Forelimb muscle (tissue), 1 donor: ENCODE data around the gene NANOS2. TPM values are rescaled to one million over a fixed set of nuclear protein-coding genes. Genes with fewer than 3 reads are reported as not detected.
"Not testable (repeated sequence)": the region's sequence is repeated elsewhere in the genome, so short reads cannot be mapped to it uniquely, and the experiment has no call there.

ENCODE experiments used
- DNase-seq: peaks from one replicate; pipeline ENCODE4 v3.0.0-alpha.2; 2013; ENCODE audit warnings: low read depth
- polyA plus RNA-seq: library from polyadenylated mRNA; unstranded; fragments of 120-200 nt; gene quantifications from one replicate; pipeline ENCODE4 v1.2.1, GENCODE V29; 2013; ENCODE audit not compliant: insufficient read length

Gene NANOS2
- polyA plus RNA-seq, 1 donor, result not detected

DNA sequence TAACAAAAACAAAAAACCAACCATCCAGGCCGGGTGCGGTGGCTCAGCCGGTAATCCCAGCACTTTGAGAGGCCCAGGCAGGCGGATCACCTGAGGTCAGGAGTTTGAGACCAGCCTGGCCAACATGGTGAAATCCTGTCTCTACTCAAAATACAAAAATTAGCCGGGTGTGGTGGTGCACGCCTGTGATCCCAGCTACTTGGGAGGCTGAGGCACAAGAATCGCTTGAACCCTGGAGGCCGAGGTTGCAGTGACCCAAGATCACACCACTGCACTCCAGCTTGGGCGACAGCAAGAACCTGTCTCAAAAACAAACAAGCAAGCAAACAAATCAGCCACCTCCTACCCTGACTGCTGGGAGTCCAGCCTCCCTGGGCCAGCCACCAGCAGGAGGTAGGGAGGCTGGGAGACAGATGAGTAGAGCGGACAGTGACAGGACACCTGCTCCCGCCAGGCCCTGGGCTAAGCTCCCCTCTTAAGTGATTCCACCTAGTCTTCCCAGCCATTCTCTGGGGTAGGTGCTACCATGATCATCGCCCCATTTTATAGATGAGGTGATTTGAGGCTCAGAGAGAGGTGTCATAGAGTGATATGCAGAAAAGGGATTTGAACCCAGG lies 18.5 kb downstream of the NANOS2 start:
- not testable (repeated sequence) for DNase-seq

DNA sequence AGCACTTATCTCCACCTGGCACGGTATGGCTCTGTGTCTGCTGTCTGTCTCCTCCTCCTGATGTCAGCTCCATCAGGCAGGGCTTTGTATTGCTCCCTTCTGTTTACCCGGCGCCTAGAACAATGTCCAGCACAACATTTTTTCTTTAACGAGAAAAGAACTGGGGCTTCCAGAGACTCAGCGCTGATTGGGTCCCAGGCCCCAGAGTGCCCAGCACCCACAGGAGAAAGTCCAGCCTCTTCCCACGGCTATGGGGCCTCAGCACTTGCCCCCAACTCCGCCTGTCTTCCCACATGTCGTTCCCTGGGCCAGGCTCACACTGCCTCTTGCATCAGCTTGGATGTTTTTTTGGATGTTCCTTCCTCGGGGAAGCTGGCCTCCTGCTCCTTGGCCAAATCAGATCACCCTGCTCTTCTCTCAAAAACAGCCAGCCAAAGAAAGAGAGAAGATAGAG lies 19.0 kb downstream of the NANOS2 start:
- no peak for DNase-seq

DNA sequence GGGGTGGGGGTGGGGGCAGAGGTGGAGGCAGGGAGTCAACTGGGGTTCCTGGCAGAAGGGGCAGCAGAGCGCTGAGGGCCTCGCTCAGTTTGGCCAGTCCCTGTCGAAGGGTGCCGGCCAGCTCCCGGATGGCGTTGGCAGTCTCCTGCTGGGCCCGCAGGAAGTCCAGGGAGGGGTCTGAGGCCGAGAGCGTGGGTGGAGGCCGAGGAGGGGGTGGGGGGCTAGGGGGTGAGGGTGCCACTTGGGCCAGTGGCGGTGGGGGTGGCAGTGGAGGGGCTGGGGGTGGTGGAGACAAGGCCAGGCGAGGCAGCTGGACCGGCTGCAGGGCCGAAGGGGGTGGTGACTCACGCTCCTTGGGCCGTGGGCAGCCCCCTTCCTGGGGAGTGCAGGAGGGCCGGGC lies 23.7 kb downstream of the NANOS2 start:
- no peak for DNase-seq

DNA sequence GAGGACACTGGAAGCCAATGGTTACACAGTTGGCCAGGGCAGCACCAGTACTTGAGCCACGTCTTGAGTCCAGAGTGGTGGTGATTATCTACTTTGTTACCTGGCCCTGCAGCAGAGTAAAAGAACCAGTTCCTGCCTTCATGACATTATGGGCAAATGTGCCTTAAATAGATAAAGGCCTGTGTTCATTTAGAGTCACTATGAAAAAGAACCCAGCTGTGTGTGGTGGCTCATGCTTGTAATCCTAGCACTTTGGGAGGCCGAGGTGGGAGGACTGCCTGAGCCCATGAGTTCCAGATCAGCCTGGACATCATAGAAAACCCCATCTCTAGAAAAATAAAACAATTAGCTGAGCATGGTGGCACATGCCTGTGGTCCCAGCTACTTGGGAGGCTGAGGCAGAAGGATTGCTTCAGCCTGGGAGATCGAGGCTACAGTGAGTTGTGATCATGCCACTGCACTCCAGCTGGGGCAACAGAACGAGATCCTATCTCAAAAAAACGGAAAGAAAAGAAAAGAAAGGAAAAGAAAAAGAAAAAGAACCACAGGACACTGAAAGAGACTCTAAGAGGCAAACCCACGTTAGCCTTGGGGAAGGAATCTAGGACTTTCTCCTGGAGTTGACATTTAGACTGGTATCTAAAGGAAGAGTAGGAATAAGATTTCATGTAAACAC lies 25.2 kb downstream of the NANOS2 start:
- DNase-seq, result no peak

DNA sequence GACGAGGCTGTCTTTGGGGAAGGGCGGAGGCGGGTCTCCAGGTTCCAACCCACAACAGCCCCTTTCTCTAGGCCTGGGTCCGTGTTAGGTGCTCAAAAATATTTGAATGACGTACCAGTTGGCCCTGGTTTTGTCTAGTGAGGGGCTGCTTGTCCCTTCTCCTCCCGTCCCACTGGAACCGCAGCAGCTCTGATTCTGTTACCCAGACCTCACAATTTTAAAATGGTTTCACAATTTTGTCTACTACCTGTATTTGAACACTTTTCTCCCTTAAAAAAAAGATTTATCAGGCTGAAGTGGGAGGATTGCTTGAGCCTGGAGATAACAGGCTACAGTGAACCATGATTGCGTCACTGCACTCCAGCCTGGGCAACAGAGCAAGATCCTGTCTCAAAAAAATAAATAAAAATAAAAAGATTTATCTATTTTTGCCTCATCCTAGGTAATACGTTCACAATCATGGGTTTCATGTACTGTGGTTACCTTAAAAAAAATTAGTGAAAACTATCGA lies 27.3 kb downstream of the NANOS2 start:
- no peak for DNase-seq

DNA sequence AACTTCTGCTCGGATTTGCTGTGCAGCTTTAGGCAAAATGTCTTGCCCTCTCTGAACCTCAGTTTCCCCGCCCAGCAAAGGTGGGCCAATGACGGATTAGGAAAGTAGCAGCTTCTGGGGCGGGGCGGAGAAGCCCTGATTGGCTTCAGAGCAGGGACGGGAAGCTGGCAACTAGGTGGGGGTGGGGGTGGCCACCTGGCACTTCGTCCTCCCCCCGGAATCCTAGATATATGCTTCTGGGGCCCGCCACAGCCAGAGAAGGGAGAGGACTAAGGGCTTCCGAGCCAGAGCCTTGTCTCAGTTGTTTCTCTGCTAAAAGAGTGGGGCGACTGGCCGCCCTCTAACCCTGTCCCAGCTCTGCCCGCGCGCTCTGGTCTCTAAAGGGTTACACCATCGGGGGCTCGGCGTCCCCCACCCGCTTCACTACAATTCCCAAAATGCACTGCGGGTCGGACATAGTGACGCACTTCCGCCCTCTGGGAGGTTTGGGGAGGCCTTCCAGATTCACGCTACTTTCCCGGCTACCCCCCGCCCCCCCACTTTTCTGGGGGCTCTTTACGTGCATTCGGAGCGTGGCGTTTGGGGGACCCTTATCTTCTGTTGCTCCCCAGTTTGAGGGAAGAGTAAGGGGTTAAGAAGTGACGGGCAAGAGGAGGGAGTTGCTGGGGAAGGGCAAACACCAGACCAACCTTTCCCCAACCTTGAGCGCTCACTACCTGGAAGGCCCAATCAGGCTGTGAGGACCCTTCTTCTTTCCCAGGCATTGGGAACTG lies 28.0 kb downstream of the NANOS2 start:
- peak; percentile 79 for DNase-seq

DNA sequence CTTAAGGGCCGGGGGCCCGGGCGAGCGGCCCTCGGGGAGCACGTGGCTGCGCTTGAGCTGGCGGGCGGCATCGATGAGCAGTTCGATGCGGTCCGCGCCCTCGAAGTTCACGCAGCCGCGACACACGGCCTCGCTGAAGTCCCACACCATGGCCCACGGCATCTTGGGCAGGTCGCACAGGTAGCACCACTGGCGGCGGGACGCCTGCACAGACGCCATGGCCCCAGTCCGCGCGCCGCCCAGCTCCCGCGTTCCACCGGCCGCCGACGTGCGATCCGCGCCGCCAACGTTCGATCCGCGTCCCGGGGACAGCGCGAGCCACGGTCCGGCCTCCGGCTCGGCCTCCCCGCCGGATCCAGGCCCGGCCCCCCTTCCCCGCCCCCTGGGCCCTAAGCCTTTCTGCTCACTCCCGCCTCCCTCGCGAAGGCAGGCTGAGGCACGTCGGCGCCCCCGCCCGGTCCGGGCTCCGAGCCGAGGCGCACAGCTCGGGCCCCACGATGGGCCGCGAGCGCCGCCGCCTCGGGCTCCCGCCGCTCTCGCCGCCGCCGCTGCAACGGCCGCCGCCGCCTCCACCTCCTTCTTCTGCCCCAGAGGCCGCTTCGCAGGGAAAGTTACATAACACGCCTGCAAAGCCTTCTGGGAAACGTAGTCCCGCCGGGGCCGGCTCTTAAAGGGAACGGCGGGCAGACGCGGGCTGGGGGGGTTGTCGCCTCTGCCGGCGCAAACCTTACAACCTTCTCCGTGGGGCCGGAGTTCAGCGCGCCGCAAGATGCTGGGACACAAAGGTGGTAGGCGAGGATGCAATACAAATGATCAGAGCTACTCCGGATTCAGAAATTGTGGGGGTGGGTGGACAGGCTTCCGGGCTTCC lies 28.8 kb downstream of the NANOS2 start, which contains the start of gene IRF2BP1:
IRF2BP1 (minus strand) TSS at position 586 of the 871 bp plus-strand sequence; CDS start at position 219, 367 bp downstream.
- peak; percentile 84 for DNase-seq

DNA sequence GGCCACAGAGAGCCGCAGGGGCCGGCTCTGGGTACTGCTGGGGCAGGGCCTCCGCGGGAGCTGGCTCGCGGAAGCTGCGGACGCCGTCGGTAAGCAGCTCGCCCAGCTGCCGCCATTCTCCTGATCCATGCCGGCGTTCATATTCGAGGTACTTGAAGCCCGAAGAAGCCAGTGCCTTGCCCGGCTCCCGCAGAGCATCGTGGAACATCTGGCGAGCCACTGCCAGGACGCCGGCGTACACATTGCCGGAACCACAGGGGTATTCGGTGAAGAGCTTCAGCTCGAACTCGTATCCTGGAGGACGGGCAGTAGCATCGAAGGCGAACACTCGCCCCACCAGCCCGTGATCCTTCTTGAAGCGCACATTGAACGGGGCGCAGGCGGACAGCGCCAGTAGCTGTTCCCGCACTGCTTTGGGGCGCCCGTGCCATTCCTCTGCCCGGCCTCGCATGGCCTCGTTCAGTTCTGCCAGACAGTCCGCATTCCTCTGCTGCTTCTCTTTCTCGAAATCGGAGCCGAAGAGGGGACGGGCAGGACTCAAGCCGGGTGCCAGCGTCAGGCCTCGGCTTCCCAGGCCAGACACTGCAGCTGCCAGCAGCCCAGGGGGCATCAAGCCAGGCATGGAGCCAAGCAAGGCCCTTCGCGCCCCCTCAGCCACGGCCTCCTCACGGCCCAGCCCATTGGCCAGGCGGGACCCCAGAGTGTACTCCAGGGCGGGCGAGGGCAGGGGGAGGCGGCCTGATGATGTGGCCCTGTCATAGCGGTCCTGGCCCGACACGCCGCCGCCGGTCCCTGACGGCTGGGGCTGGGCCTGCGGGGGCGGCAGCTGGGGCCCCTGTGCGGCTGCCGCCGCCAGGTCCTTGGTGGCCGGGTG lies 29.7 kb downstream of the NANOS2 start:
- no peak for DNase-seq

DNA sequence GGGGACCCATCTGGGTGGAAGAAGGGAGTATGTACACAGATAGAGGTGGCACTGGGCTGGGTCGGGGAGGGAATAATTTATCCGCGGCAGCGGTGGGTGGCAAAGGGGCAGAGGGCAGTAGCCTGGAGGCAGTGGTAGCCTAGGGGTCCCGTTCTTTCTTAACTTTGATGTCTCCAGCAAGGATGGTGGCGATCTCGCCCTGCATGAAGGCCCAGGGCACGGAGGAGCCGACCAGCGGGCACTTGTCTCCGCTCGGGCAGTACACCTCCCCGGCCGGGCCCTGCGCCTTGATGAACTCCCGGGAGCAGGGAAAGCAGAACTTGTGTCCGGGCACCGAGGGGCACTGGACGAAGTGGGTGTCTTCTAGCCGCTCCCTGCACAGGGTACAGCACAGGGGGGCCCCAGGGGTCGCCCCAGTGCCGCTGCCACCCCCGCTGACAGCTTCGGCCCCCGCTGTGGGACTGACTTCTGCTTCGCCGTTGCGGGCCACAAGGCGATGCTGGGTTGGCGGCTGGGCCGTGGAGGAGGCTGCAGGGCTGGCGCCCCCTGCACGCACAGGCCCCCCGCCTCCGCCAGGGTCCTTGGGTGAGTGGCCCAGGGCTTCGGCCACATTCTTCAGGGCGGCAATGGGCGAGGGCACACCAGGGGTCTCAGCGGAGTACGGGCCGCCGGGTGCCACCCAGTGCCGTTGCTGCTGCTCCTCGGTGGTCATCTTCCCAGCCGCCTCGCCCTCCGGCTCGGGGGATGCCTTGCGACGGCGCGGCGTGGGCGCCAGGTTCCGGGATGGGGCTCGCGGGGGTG lies 30.5 kb downstream of the NANOS2 start:
- DNase-seq, result no peak

DNA sequence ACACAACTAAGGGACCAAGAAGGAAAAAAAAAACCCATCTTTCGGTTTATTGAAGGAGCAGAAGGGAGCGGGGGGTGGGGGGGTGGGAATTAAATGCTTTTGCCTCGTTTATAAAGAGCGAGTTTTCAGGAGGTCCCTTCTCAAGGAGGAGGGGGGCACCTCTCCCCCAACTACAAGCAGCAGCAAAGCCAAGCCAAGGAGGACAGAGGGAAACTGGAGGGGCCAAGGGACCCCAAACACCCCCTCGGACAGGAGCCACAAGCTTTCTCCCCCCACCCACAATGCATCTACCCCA lies 31.0 kb downstream of the NANOS2 start:
- DNase-seq, result no peak

DNA sequence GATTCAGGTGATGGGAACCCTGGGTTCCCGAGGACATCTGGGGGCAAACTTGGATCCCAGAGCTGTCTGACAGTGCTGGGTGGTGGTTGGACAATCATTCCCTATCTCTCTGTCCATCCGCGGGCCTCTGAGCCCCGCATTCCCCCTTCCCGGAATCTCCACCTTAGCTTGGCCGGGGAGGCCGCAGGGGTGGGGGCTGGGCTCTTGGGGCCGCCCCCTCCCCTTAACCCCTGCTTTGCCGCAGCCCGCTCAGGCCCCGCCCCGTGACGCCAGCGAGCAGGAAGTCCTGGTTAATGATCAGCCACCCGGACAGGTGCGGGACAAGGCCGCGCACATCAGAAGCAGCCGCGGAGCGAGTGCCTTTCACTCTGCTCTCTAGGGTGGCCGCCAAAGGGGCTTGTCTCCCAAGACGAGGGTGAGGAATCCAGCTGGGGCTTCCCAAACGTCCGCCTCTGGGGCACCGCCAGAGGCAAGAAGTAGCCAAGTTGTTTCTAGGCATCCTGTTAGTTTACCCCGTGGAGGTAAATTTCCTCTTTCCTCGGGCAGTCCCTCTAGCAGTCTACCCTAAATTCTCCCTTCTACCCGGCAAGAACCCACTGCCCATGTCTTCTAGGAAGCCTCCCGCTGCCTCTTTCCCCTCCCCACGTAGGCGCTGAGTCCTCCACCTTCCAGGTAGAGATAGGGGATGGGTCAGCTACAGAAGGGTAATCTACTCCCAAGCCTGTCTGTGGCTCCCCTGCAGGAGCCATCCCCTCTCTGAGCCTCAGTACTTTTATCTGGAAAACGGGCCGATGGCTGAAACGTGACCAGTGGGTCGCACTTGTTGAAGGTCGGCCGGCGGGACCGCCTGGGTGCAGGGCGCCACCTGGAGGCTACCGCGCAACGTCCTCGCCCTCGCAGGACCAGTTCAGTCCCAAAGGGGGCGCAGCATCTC lies 31.7 kb downstream of the NANOS2 start:
- DNase-seq, result no peak

DNA sequence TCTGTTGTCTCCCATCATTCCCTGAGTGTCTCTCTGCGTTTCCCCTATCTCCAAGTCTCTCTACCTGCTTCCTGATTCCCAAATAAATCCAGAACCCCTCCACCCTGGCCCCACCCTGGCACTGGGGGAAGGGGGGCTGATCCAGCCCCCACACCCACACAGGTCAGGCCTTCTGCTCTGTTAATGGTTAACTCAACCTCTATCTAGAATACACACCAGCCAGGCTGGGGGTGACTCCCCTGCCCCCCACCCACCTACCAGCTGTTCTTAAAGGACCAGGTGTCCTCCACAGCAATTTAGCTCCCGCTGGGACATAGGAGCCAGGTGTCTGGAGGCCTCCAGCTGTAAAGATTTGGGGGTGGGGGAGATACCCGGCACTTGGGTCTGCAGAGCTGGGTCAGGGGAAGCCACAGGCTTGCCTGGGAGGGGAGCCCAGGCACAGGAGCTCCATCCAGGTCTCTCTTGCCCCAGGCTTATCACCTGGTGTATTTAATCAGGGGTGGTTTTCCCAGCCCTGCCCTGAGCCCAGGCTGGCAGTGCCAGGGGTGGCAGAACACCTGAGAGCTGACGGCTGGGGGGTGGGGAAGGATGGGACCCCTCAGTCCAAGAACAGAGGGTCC lies 32.6 kb downstream of the NANOS2 start:
- no peak for DNase-seq

DNA sequence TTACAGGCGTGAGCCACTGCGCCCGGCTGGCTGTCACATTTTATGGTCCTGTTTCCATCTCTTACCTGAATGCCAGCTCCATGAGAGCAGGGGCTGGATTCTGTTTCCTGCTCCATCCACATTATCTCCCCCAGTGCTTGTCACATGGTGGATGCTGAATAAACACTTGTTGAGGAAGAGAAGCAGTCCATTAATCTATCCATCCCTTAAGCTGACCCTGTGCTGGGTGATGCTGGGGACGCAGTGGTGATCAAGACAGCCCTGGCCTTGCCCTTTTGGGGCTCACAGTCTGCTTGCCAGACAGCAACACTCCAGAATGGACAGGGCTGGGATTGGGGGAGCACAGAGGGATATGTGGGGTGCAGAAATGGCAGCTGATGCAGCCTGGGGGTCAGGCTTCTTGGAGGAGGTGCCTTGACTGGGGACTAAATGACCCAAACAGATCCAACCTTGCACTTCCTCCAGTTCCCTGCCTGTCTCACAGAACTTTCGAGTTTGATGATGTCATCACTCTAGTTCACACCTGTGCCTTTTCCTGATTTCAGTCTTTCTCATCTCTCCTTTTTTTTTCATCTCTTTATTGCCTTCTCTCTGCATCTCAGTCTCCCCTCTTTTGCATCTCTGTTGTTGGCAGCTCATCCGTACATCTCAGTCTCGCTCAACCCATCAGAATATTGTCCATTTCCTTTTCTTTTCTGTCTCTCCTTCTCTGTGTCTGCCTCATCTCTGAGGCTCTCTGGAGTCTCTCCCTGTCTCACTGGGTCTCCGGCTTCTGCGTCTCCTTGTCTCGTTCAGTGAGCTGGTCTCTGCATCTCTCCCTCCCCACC lies 33.3 kb downstream of the NANOS2 start:
- no peak for DNase-seq

DNA sequence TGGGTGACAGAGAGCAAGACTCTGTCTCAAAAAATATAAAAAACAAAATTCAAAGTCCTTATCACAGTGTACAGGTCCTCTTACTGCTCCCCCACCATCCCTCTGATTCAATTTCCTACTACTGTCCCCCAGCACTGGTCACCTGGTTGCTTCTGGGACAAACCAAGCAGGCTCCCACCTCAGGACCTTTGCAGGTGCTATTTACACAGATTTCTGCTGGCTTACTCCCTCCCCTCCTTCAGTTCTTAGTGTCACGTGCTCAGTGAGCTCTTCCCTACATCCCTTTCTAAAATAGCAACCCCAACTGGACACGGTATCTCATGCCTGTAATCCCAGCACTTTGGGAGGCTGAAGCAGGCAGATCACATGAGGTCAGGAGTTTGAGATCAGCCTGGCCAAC lies 34.6 kb downstream of the NANOS2 start:
- DNase-seq, result no peak

DNA sequence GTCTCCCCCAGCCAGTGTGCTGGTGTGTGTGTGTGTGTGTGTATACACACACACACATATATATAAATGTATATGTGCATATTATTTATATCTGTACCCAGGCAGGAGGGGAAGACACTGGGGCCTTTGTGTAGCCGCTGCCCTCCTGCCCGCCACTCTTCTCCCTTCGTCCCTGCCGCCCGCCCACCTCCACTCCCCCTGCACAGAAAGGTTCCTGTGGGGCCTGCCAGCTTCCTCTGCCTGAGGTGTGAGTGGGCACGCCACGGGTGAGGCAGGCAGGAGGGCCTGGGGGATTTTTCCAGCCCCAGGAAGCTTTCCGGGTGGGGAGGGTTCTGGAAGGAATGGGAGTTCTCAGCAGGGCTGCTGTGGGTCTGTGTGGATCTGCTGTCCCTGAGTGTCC lies 35.5 kb downstream of the NANOS2 start:
- DNase-seq, result no peak

DNA sequence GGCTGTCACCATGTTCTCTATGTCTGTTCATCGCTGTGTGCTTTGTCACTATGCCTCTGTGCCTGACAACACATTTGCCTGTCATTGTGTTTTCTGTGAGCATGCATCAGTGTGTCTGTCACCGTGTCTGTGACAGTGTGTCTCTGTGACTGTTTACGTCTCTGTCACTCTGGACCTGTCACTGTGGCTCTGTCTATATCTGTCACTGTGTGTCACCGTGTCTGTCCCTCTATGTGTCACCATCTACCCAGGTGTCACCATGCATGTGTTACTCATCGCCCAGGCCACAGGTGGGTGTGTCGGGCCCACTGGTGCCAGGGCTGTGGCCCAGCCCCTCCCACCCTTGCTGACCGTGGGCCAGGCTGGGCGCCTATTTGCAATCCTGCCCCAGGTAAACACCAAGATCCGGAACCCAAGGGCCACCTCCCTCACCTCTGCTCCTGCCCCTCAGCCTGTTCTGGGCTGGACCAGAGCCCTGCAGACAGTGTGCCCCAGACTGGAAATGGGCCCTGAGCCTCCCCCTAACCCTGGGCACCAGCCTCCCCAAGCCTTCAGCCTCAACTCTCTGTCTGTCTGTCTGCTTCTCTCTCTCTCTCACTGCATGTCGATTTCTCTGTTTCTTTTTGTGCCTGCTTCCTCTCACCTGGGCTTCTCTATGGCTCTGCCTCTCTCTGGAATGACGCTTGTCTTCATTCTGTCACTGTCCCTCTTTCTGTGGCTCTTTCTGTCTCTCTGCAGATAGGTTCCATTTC lies 36.4 kb downstream of the NANOS2 start:
- no peak for DNase-seq
